ENCODE results near the gene BTBD9.

GRCh38 chr6:38684237-38684636 is 44.5 kb upstream of the BTBD9 start:
- TF ChIP-seq EZH2phosphoT487 (IDR thresholded peaks at IDR 0.05; ENCODE audit: low read depth, severe bottlenecking, unreplicated experiment): no peak
- TF ChIP-seq, protein P1, sequence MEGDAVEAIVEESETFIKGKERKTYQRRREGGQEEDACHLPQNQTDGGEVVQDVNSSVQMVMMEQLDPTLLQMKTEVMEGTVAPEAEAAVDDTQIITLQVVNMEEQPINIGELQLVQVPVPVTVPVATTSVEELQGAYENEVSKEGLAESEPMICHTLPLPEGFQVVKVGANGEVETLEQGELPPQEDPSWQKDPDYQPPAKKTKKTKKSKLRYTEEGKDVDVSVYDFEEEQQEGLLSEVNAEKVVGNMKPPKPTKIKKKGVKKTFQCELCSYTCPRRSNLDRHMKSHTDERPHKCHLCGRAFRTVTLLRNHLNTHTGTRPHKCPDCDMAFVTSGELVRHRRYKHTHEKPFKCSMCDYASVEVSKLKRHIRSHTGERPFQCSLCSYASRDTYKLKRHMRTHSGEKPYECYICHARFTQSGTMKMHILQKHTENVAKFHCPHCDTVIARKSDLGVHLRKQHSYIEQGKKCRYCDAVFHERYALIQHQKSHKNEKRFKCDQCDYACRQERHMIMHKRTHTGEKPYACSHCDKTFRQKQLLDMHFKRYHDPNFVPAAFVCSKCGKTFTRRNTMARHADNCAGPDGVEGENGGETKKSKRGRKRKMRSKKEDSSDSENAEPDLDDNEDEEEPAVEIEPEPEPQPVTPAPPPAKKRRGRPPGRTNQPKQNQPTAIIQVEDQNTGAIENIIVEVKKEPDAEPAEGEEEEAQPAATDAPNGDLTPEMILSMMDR (IDR thresholded peaks at IDR 0.05; ENCODE audit: poor library complexity): no peak

Data from hepatocyte (in vitro differentiated cells).